ENCODE data around the gene RSPH1. TPM values are rescaled to one million over a fixed set of nuclear protein-coding genes. Genes with fewer than 3 reads are reported as not detected.

RSPH1 gene
- total and polyA plus RNA-seq, 2 of the 4 experiments (the other 2 are of a cell fraction) = not detected

DNA sequence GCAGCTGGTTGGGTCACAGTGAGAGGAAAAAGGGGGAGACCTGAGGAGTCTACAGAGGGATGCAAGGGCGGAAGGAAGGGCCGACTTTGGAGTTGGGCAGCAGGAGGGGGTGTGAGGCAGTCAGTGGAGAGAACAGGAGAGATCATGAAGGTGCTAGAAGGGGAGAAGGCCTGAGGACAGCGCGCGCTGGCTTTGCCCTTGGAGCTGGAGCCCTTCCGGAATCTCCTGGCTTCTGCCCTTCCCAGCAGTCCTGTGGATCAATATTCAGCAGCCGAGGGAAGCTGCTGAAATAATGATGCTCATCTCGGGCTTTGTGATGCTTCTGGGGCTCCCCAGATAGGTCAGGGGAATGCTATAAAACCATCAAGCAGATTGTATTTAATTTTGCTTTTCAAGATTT lies 44.4 kb upstream of the RSPH1 start:
- 100% methylated on average over 3 of the region's 8 CpGs; no CpG with 5 or more reads in 1 of the 2 experiments for WGBS, 2 experiments (ENCODE audit: extremely low coverage in 2 of 2, insufficient read length in 1 of 2)
- ATAC-seq (ENCODE audit: low read depth) (no peak), DNase-seq (no peak)
- Histone ChIP-seq H3K79me1 (ENCODE audit: low read depth in 1 of 2, low read length in 2 of 2) (no peaks in the 10 kb centered on the region), H2BK5ac (ENCODE audit: low read depth, low read length, poor library complexity, severe bottlenecking) (no peak overlapping the region), H3K4me1 (ENCODE audit: control insufficient read depth, insufficient read depth, low read length) (no peaks in the 10 kb centered on the region), H3K23ac (ENCODE audit: low read depth, low read length) (no peak overlapping the region), H4K20me1 (ENCODE audit: insufficient read depth, low read length) (no peaks in the 10 kb centered on the region), H3K4me2 (ENCODE audit: low read depth, low read length) (no peak overlapping the region), H2BK120ac (ENCODE audit: low read depth, low read length) (no peak overlapping the region), H3K9me3 (ENCODE audit: control insufficient read depth, insufficient read depth, low read length) (no peaks in the 10 kb centered on the region), H3K56ac (ENCODE audit: extremely low read depth, insufficient read depth, low read length) (no peak overlapping the region), H3K14ac (replicated peaks; ENCODE audit: low read depth, low read length) (no peak overlapping the region), H3K18ac (ENCODE audit: low read depth, low read length) (no peak overlapping the region), H3K27ac (ENCODE audit: insufficient read depth, low read length) (no peak overlapping the region), H4K5ac (ENCODE audit: low read depth, low read length) (no peak overlapping the region), H2AFZ (replicated peaks; ENCODE audit: low read length, poor library complexity) (no peak overlapping the region), H3K36me3 (ENCODE audit: control insufficient read depth, insufficient read depth, low read length) (no peaks in the 10 kb centered on the region), H3K4ac (ENCODE audit: low read depth, low read length) (no peak overlapping the region), H2AK5ac (ENCODE audit: low read depth, low read length) (no peak overlapping the region), H3K4me3 (ENCODE audit: insufficient read depth, low read depth, low read length) (no peak overlapping the region), H2BK20ac (ENCODE audit: low read depth, low read length) (no peak overlapping the region), H4K8ac (ENCODE audit: low read depth in 2 of 2, low read length in 2 of 2) (no peak overlapping the region), H4K91ac (ENCODE audit: insufficient read depth, low read depth, low read length) (no peak overlapping the region), H3K9me1 (ENCODE audit: insufficient read depth, low read length) (no peaks in the 10 kb centered on the region), H2BK15ac (ENCODE audit: low read depth, low read length) (no peak overlapping the region), H2AK9ac (replicated peaks; ENCODE audit: low read depth, low read length, poor library complexity) (no peak overlapping the region), H3K27me3 (ENCODE audit: control insufficient read depth, insufficient read depth, low read length) (peaks cover 13% of the 10 kb centered on the region; the same call in 1 of the 2 replicates), H3K9ac (ENCODE audit: low read depth, low read length) (no peak overlapping the region)
- intact Hi-C loops (cut with micrococcal nuclease) (no loop called here), in situ Hi-C loops (cut with MboI; ENCODE audit: low sequenced_read_pairs) (no loop called here), dilution Hi-C loops (cut with HindIII; ENCODE audit: low sequenced_read_pairs, unreplicated experiment) (no loop called here)
- BruUV-seq (replicated peaks) = no TSS peak
- ChIA-PET POLR2A (ENCODE audit: unreplicated experiment) (no interaction called here), CTCF (no interaction called here)
- no peak for TF ChIP-seq RCOR1 (IDR thresholded peaks at IDR 0.05; ENCODE audit: insufficient replicate concordance, low read length)
- TF ChIP-seq, protein P1, sequence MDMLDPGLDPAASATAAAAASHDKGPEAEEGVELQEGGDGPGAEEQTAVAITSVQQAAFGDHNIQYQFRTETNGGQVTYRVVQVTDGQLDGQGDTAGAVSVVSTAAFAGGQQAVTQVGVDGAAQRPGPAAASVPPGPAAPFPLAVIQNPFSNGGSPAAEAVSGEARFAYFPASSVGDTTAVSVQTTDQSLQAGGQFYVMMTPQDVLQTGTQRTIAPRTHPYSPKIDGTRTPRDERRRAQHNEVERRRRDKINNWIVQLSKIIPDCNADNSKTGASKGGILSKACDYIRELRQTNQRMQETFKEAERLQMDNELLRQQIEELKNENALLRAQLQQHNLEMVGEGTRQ (IDR thresholded peaks at IDR 0.05; ENCODE audit: low read depth, low read length) = no peak
- TF ChIP-seq NFE2L2 (IDR thresholded peaks at IDR 0.05; ENCODE audit: low read depth, low read length) = no peak
- TF ChIP-seq ELK1 (IDR thresholded peaks at IDR 0.05; ENCODE audit: borderline replicate concordance, low read depth, low read length) = no peak
- no peak for TF ChIP-seq FOS (IDR thresholded peaks at IDR 0.05; ENCODE audit: low read depth, low read length)
- TF ChIP-seq RFX5 (IDR thresholded peaks at IDR 0.05; ENCODE audit: low read depth, low read length) = no peak
- TF ChIP-seq CEBPB (IDR thresholded peaks at IDR 0.05; ENCODE audit: low read depth, low read length) = no peak
- TF ChIP-seq, protein P2, sequence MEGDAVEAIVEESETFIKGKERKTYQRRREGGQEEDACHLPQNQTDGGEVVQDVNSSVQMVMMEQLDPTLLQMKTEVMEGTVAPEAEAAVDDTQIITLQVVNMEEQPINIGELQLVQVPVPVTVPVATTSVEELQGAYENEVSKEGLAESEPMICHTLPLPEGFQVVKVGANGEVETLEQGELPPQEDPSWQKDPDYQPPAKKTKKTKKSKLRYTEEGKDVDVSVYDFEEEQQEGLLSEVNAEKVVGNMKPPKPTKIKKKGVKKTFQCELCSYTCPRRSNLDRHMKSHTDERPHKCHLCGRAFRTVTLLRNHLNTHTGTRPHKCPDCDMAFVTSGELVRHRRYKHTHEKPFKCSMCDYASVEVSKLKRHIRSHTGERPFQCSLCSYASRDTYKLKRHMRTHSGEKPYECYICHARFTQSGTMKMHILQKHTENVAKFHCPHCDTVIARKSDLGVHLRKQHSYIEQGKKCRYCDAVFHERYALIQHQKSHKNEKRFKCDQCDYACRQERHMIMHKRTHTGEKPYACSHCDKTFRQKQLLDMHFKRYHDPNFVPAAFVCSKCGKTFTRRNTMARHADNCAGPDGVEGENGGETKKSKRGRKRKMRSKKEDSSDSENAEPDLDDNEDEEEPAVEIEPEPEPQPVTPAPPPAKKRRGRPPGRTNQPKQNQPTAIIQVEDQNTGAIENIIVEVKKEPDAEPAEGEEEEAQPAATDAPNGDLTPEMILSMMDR (conservative IDR thresholded peaks at IDR 0.05; ENCODE audit: low read depth, low read length) = no peak
- TF ChIP-seq MAZ (IDR thresholded peaks at IDR 0.05; ENCODE audit: borderline replicate concordance, low read depth, low read length) = no peak
- TF ChIP-seq SMC3 (IDR thresholded peaks at IDR 0.05; ENCODE audit: low read depth, low read length) = no peak
- no peak for TF ChIP-seq BHLHE40 (IDR thresholded peaks at IDR 0.05; ENCODE audit: low read depth, low read length)
- TF ChIP-seq MXI1 (IDR thresholded peaks at IDR 0.05; ENCODE audit: borderline replicate concordance, low read depth, low read length) = no peak
- no peak for TF ChIP-seq POLR2A (IDR thresholded peaks at IDR 0.05; ENCODE audit: low read depth, low read length)
- no peak for TF ChIP-seq MAFK (IDR thresholded peaks at IDR 0.05; ENCODE audit: low read depth, low read length)
- no peak for TF ChIP-seq RAD21 (IDR thresholded peaks at IDR 0.05; ENCODE audit: low read length)
- no peak for TF ChIP-seq CHD1 (IDR thresholded peaks at IDR 0.05; ENCODE audit: low read depth, low read length)

Measured in IMR-90 (cell line).